Dermis blood vessel endothelial cell (primary cell): ENCODE data around the gene TUBB4B. TPM values are rescaled to one million over a fixed set of nuclear protein-coding genes. Genes with fewer than 3 reads are reported as not detected.

ENCODE experiments used
- DNase-seq: peaks from one replicate; pipeline ENCODE4 v3.0.0; 2010
- total RNA-seq: library from RNA; depleted of rRNA; stranded (reverse); fragments of >200 nt; gene quantifications from 2 replicates; pipeline ENCODE4 v1.2.3, GENCODE V29; 2014

TUBB4B gene
- total RNA-seq, result 128 and 305 TPM in 2 replicates

DNA sequence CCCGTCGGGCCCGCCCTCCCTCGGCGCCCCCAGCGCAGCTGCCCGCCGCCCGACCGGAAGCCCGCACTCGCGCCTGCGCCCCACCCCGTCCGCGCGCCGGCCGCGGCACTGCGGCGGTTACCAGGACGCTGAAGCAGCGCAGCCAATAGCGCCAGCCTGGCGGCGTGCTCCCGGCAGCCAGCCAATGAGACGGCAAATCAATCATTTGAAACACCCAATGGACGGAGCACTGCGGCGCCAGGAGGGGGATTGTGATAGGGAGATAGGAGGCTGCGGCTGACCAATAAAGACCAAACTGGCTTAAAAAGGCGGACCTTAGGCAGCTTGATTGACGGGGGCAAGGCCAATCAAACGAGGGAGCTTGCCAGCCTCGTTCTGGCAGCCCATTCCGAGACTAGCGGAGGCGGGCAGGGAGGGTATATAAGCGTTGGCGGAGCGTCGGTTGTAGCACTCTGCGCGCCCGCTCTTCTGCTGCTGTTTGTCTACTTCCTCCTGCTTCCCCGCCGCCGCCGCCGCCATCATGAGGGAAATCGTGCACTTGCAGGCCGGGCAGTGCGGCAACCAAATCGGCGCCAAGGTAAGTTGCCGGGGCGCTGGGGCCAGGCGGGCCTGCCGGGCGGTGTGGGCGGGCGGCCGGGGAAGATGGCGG is at the start of gene TUBB4B:
TSS of gene TUBB4B (plus strand) at position 447 of the 649 bp plus-strand sequence. CDS start at position 521, 74 bp downstream.
- peak; percentile 100 for DNase-seq

DNA sequence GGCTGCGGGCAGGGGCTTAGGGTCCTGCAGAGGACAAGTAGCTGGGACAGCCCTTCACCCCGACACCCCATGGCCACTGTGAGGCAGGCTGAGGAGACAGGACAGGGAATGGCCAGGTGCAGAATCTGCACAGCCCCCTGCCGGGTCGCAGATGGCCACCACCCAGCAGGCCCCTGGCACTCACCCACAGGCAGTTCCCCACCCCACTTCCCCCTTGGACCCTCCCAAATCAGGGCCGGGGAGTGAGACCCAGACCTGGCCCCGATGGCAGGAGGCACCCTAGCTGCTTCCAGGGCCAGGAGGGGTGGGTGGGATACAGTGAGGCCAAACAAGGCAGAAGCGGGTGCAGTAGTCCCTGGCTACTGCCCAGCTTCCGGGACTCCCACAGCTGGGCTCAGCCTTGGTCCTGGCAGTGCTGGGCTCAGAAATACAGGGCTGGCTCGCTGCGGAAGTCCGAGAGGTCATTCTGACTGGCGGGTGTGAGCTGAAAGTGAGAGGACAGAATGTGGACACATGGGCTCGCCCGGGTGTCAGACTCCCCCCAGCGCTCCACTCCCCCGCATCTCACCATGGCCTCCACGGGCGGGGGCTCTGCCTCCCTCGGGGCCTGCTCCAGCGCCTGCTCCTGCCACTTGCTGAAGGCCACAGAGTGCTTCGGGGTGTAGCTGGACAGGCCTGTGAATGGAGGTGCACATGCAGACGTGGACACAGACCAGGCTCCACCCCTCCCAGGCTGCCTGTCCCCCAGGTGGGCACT is 49.2 kb upstream of the TUBB4B start:
- DNase-seq, result no peak

GRCh38 chr9:137192448-137192780 is 48.7 kb upstream of the TUBB4B start:
- no peak for DNase-seq

GRCh38 chr9:137192859-137193258 is 48.2 kb upstream of the TUBB4B start:
- DNase-seq, result no peak

DNA sequence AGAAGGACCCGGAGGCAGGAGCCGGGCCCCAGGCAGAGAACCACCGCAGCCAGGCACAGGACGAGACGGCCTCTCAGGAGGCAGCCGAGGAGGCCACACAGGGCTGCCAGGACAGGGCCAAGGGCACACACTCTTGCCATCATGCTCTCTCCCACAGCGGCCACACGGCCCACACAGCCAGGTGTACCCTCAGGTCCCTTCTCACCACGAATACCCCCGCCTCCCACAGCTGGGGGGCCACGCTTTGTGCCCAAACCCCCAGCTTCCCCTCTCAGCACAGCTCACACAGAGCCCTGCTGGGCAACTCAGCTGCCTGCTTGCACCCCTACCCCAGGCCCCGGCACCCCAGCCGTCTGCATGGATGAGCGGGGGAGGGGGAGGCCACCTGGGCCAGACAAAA is 47.3 kb upstream of the TUBB4B start:
- no peak for DNase-seq

DNA sequence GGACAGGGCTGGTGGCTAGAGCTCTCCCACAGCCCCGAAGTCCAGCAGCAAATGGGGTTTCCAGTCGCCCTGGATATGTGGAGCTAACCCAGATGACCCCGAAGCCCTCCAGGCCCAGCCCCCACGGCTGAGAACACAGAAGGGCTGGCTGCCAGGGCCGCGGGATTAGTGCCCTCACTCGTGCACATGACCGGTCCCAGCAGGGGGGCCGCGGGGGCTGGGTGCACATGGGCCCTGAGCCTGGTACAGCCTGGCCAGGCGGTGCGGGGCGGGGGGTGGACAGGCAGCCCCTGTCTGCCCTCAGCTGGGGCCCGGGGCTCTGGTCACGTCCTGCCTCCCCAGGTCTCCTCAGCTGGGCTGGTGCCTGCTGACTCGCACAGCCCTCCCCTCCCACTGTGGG is 46.7 kb upstream of the TUBB4B start:
- no peak for DNase-seq

DNA sequence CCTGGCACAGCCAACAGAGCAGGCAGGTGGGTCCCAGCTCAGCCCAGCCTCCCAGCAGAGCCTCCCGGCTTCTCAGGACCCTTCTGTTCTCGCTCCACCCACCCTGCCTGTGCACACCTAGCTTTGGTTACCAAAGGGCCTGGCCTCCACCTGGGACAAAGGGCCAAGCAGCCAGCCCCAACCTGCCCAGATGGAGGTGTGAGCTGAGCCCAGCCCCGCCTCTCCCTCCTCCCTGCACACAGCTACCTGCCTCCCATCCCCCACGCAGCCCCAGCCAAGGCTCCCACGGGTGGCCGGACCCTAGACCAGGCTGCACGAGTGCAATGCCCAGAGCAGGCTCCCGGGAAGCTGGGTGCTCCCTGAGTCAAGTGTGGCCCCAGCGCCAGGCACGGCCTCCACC is 46.2 kb upstream of the TUBB4B start:
- DNase-seq, result no peak

DNA sequence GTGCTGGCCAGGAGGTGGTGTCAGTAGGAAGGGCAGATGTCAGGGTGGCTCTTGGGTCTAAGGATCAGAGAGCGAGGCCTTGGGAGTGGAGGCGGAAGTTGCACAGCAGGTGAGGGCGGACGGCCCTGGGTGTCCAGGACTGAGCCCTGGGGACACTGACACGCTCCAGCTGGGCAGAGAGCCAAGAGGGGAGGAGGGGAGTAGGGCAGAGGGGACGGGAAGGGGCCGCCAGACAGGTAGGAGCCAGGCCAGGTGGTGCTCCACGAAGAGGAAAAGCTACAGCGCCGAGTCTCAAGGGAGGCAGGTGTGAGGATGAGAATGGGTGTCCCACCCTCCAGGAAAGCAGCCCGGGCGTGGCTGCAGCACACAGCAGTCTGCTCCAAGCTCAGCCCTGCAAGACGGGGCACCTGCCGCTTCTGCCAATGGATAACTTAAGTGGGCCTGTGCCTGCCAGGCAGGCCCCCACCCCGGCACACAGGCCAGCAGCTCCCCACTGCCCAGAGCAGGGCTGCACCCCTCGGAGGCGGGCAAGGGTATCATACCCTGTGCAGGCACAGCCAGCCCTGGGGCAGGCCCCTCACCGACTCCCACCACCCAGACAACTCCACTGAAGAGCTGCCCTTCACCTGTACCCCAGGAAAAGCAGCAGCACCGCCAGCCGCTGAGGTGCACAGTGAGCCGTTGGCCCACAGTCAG is 45.4 kb upstream of the TUBB4B start:
- no peak for DNase-seq

- DNase-seq, result no peak
These were observed 42.8 kb upstream of the TUBB4B start for GRCh38 chr9:137198051-137198901.

DNA sequence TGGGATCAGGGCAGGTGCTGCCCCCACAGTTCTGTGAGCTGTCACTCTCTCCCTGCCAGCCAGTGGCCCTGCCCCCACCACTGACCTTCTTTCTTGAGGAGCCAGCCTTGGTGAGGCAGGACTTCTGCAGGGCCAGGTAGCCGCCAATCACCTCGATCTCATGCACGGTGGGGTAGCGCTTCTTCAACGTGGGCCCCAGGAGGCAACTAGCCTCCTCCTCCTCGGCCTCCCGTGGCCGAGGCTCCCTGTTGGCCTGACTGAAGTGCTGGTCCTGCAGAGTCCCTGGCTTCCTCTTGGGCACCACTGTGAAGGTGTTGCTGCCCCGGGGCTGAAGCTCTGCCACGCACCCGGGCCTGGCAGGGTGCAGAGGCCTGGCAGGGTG is 42.2 kb upstream of the TUBB4B start:
- DNase-seq, result no peak

DNA sequence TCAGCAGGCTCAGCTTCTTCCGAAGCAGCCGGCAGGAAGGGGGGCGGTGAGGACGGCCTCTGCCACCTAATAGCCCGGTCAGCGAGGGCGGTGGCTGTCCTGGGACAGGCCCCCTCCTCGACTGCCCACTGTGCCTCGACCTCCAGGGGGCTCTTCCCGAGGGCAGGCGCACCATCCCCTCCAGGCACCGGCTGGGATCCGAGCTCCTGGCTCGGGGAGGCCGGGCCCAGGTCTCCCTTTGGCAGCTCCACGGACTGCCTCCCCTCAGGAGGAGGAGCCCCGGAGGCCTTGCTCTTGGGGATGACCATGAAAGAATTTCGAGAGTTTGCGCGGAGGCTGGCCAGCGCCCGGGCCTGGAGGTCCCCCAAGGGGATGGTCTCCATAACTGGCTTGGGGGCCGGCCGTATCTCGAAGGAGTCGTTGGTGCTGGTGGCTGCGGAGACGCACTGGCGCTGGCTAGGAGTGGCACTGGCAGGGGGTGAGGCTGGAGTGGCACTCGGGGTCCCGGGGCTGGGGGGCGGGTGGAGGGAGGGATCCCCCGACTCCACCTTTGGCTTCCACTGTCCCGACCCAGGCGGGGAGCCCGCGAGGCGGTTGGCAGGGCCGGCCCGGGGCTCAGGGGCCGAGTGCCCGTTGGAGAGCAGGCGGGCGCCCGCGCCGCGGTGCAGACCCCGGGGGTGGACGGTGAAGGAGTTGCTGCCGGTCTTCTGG is 41.5 kb upstream of the TUBB4B start:
- DNase-seq, result no peak

DNA sequence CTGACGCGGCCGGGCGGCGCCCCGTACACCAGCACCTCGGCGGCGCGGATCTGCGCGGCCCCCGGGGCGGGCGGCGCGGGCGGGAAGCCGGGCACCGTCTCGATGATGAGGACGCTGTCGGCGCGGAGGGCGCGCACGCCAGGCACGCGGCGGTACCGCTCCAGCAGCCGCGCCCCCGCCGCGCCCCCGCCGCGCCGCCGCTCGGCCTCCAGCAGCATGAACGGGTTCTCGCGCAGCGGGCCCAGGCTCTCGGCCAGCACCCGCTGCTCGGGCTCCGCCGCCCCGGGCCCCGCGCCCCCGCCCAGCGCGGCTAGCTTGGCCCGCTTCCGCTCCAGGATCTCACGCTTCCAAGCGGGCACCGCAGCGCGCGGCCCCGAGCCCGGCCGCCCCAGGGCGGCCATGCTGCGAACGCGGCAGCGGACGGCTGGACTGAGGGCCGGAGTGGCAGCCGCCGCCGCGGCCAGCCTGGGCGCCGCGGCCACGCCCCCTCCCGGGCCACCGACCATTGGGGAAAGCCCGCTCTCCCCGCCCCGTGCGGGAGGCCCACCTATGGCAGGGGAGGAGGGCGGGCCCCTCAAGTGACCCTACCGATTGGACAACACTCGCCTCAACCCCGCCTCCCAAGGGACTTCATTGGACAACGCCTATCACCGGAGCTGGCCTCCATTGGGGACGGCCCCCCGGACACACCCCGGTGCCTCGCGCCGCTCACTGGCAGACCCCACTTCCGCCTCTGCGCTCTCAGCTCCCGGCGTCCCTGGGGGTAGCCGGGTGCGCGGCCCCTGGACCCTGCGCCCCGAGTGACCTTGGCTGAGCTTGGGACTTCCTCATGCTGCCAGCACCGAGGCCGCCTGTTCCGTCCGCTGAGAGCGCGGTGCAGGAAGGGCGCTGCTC is 40.5 kb upstream of the TUBB4B start, which contains the start of gene TPRN:
TSS of gene TPRN (minus strand) at position 431 of the 894 bp plus-strand sequence. CDS start at position 401, 30 bp downstream.
- peak; percentile 99 for DNase-seq

- no peak for DNase-seq
These were observed 39.8 kb upstream of the TUBB4B start for GRCh38 chr9:137201205-137201868.

DNA sequence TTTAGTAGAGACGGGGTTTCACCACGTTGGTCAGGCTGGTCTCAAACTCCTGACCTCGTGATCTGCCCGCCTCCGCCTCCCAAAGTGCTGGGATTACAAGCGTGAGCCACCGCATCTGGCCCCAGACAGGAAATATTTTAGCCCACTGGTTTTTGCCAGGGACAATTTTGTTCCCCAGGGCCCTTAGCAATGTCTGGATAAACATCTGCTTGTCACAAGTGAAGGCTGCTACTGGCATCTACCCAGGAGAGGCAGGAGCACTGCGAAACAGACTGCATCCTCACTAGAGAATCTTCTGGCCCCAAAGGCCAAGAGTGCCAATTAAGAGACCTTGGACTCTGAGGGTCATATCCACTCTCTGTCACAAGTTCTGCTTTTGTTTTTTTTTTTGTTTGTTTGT is 38.1 kb upstream of the TUBB4B start:
- no peak for DNase-seq

GRCh38 chr9:137204731-137205125 is 36.4 kb upstream of the TUBB4B start:
- no peak for DNase-seq

GRCh38 chr9:137205126-137206069 is 35.7 kb upstream of the TUBB4B start, which contains the start of the genes NDOR1 and TMEM203:
NDOR1 (plus strand) TSS chr9:137205700; CDS start chr9:137205778, 78 bp downstream.
TMEM203 (minus strand) TSS chr9:137205648; CDS start chr9:137205414, 234 bp downstream.
- DNase-seq, result peak; percentile 91

DNA sequence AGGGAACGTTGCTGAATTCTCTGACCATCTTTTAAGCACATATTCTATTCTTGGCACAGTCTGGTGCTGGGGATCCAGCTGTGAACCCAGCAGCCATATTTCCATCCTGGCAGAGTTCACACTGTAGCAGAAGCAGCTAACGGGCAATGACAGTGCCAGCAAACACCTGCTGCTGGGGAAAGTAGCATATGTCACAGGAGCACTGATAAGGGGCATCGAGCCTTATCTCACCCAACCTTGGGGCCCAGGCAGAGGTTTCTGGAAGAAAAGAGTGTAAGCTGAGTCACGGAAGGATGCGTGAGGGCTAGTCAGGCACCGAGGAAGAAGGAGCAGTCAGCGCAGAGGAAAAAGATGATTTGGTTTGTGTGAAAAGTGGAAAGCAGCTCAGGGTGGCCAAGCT is 34.5 kb upstream of the TUBB4B start:
- no peak for DNase-seq

GRCh38 chr9:137211532-137211931 is 29.6 kb upstream of the TUBB4B start:
- DNase-seq, result no peak

DNA sequence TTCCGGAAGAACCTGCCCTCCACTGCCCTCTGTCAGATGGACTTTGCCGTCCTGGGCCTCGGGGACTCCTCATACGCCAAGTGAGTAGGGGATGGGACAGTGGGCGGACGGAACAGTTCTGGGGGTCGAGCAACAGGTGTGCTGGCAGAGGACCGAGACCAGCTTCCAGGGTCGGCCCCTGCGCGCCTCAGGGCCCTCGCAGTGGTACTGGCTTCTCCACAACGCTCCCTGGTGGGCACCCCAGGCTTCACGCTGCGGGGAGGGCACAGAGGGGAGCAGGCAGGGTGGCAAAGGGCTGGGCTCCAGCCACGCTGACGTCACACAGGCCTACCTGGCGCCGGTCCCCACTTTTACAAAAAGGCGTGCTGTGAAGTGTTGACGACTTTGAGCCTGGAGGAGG is 28.6 kb upstream of the TUBB4B start:
- no peak for DNase-seq
